Measurements from ENCODE around the gene ETF1.

ETF1 gene

DNA sequence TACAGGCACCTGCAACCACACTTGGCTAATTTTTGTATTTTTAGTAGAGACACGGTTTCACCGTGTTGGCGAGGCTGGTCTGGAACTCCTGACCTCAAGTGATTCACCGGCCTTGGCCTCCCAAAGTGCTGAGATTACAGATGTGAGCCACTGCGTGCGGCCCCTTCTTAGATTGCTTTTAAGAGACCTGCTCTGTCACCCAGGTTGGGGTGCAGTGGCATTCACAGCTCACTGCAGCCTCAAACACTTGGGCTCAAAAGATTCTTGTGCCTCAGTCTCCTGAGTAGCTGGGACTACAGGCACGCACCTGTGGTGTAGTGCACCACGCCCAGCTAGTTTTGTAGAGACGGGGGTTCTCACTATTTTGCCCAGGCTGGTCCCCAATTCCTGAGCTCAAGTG lies 21.2 kb upstream of the ETF1 start:
- DNase-seq (ENCODE audit: low read depth) = no peak
- H3K4me3 ChIP-seq (ENCODE audit: low read depth, low read length) = no peak overlapping the region
- TF ChIP-seq, protein P1, sequence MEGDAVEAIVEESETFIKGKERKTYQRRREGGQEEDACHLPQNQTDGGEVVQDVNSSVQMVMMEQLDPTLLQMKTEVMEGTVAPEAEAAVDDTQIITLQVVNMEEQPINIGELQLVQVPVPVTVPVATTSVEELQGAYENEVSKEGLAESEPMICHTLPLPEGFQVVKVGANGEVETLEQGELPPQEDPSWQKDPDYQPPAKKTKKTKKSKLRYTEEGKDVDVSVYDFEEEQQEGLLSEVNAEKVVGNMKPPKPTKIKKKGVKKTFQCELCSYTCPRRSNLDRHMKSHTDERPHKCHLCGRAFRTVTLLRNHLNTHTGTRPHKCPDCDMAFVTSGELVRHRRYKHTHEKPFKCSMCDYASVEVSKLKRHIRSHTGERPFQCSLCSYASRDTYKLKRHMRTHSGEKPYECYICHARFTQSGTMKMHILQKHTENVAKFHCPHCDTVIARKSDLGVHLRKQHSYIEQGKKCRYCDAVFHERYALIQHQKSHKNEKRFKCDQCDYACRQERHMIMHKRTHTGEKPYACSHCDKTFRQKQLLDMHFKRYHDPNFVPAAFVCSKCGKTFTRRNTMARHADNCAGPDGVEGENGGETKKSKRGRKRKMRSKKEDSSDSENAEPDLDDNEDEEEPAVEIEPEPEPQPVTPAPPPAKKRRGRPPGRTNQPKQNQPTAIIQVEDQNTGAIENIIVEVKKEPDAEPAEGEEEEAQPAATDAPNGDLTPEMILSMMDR (IDR thresholded peaks at IDR 0.05; ENCODE audit: low read depth, low read length, missing control alignments) = no peak

GRCh38 chr5:138563340-138564118 lies 20.5 kb upstream of the ETF1 start:
- H3K4me3 ChIP-seq (ENCODE audit: low read depth, low read length) = no peak overlapping the region
- DNase-seq (ENCODE audit: low read depth) = no peak
- TF ChIP-seq, protein P1 (IDR thresholded peaks at IDR 0.05; ENCODE audit: low read depth, low read length, missing control alignments) = no peak

DNA sequence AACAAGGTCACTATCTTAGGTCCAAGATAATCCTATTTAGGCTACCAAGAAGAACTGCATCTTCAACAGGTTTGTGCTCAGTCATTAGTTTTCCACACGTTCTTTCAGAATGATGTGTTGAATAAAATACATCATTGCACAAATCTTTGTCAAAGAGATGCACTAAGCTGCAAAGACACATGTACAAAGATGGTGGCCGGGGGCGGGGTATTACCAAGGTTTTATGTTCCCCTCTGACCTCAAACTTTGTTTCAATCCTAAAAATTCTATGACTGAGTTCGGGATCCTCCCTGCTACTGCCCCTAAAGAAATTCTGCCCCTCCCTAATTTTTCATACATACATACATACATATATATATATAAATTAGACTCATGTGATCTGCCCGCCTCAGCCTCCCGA lies 17.9 kb upstream of the ETF1 start:
- no peak for DNase-seq (ENCODE audit: low read depth)
- TF ChIP-seq, protein P1 (IDR thresholded peaks at IDR 0.05; ENCODE audit: low read depth, low read length, missing control alignments) = no peak
- no peak overlapping the region for H3K4me3 ChIP-seq (ENCODE audit: low read depth, low read length)

DNA sequence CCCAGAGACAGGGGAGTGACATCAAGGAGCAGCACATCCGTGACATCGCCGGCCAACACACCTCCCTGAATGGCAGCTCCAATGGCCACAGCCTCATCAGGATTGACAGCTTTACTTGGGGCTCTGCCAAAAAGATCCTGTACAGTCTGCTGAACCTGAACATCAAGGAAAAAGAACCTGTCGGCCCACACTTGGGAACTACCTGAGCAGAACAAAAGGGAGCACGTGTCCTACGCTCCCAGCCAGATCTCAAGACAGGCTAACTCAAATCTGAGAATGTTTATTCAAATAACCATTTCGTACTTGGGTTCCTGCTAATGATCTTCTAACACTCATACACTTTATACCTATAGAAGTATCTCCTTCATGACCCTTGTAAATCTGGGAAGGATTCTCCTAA lies 16.9 kb upstream of the ETF1 start:
- DNase-seq (ENCODE audit: low read depth) = no peak
- TF ChIP-seq, protein P1 (IDR thresholded peaks at IDR 0.05; ENCODE audit: low read depth, low read length, missing control alignments) = no peak
- no peak overlapping the region for H3K4me3 ChIP-seq (ENCODE audit: low read depth, low read length)

GRCh38 chr5:138557677-138558076 lies 14.6 kb upstream of the ETF1 start:
- DNase-seq (ENCODE audit: low read depth) = no peak
- TF ChIP-seq, protein P1 (IDR thresholded peaks at IDR 0.05; ENCODE audit: low read depth, low read length, missing control alignments) = no peak
- H3K4me3 ChIP-seq (ENCODE audit: low read depth, low read length) = no peak overlapping the region

- DNase-seq (ENCODE audit: low read depth) = no peak
- H3K4me3 ChIP-seq (ENCODE audit: low read depth, low read length) = no peak overlapping the region
- TF ChIP-seq, protein P1 (IDR thresholded peaks at IDR 0.05; ENCODE audit: low read depth, low read length, missing control alignments) = no peak
These were observed 11.1 kb upstream of the ETF1 start for GRCh38 chr5:138554143-138554542.
